Heart right ventricle (tissue), 12 donors: ENCODE measurements around the gene AKAP13. TPM values are rescaled to one million over a fixed set of nuclear protein-coding genes. Genes with fewer than 3 reads are reported as not detected.

Source experiments
- microRNA-seq, 2 donors: library from miRNA; unstranded; fragments of <30 nt; microRNA quantifications; one replicate each; pipeline ENCODE4 v1.2.0, GENCODE V29; 2021
- polyA plus RNA-seq, 2 donors: library from polyadenylated mRNA; stranded (reverse); fragments of 200-250 nt; gene quantifications; one replicate each; pipeline ENCODE4 v1.2.3, GENCODE V29; 2013
- total RNA-seq, 10 donors: library from RNA; stranded (reverse); fragmentation: NEBNext Ultra II Directional in 3 of 10; extraction: Animal tissue kit (Norgen Biotek cat#: 25700) in 3 of 10; gene quantifications; one replicate each; pipeline versions ENCODE4 v1.2.1 to v1.2.4, GENCODE V29; 2021 to 2023
- donor health status: ischemic (EF 13 %, LVEDD 7.1; RV severe dilation, severe dysfunction).
- donor health status: healthy with polysubstance abuse.
- donor health status: DM: no; HTN: yes; CAD: no.
- donor health status: DM: no; HTN: no; CAD: no.
- donor health status: ischemic (EF 25% LVEDD 6.9; RV normal size, moderate dysfunction).
- donor health status: ischemic (EF 25% LVEDD 5.7; RV mildly dilated, moderate dysfunction).
- donor health status: healthy.
- donor health status: nonischemic (EF 11% LVEDD 7.7; RV severe dilation, severe dysfunction).
- donor health status: DM: yes; HTN: yes; CAD: no.
- donor health status: PGD.
- donor health status: ischemic (EF 29% LVEDD 5.4; RV normal size, mild dysfunction).
- donor health status: nonischemic (EF 23%, LVEDD 6.1; RV moderate dilation, normal function).

AKAP13 gene
- total and polyA plus RNA-seq, 12 donors, result 89.3 to 645 (median 480) TPM

Small RNA genes within 50 kb of the gene (microRNA-seq; reads per million reads assigned to microRNA genes)
- gene MIR1276, result 0 to 0.51 reads per million in 2 donors
- 74.8 to 94.6 reads per million in 2 donors for gene MIR7706
